ENCODE measurements around the gene SLIT3. TPM values are rescaled to one million over a fixed set of nuclear protein-coding genes. Genes with fewer than 3 reads are reported as not detected.

SLIT3 gene
- total RNA-seq, 6 experiments from 2014 or later: 0.31 to 1.2 (median 0.65) TPM

DNA sequence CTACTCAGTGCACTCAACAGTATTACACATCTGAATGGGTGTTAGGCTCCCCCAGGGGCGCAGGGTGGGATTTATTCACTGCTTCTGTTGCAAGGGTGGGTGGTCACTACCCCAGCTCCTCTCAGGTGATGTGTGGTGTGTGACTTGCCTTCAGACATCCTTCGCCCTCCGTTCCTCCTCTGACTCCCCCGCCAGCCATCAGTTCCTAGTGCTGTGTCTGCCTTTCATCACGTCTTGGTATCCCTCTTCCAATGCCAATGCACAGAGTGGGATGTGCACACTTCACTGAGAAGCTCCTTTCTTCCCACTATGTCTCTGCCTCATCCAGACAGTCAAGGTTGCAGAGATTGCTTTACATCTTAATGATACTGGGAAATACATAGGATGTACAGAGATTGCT is 79.4 kb downstream of the SLIT3 start:
- H3K4me1 ChIP-seq: no peaks in the 10 kb centered on the region
- H3K27me3 ChIP-seq: no peaks in the 10 kb centered on the region
- intact Hi-C loops (cut with DNase I): no loop called here
- H3K27ac ChIP-seq: no peak overlapping the region
- H3K36me3 ChIP-seq: no peaks in the 10 kb centered on the region
- no peak for ATAC-seq
- TF ChIP-seq, protein P1, sequence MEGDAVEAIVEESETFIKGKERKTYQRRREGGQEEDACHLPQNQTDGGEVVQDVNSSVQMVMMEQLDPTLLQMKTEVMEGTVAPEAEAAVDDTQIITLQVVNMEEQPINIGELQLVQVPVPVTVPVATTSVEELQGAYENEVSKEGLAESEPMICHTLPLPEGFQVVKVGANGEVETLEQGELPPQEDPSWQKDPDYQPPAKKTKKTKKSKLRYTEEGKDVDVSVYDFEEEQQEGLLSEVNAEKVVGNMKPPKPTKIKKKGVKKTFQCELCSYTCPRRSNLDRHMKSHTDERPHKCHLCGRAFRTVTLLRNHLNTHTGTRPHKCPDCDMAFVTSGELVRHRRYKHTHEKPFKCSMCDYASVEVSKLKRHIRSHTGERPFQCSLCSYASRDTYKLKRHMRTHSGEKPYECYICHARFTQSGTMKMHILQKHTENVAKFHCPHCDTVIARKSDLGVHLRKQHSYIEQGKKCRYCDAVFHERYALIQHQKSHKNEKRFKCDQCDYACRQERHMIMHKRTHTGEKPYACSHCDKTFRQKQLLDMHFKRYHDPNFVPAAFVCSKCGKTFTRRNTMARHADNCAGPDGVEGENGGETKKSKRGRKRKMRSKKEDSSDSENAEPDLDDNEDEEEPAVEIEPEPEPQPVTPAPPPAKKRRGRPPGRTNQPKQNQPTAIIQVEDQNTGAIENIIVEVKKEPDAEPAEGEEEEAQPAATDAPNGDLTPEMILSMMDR (IDR thresholded peaks at IDR 0.05): no peak
- no peak for TF ChIP-seq POLR2A (IDR thresholded peaks at IDR 0.05)
- H3K9me3 ChIP-seq: no peaks in the 10 kb centered on the region
- 40% methylated on average over 1 of the region's 5 CpGs for WGBS (ENCODE audit: insufficient coverage, low coverage, low lambda C conversion rate, missing lambda C conversion rate)
- DNase-seq: no peak
- no peak overlapping the region for H3K4me3 ChIP-seq

GRCh38 chr5:169219961-169220360 is 81.0 kb downstream of the SLIT3 start:
- no peak overlapping the region for H3K27ac ChIP-seq
- no peaks in the 10 kb centered on the region for H3K36me3 ChIP-seq
- H3K9me3 ChIP-seq: no peaks in the 10 kb centered on the region
- intact Hi-C loops (cut with DNase I): no loop called here
- 52% methylated on average over 6 of the region's 6 CpGs for WGBS (ENCODE audit: insufficient coverage, low coverage, low lambda C conversion rate, missing lambda C conversion rate)
- ATAC-seq: no peak
- no peak for TF ChIP-seq POLR2A (IDR thresholded peaks at IDR 0.05)
- TF ChIP-seq, protein P1 (IDR thresholded peaks at IDR 0.05): no peak
- no peak overlapping the region for H3K4me3 ChIP-seq
- H3K27me3 ChIP-seq: no peaks in the 10 kb centered on the region
- DNase-seq: no peak
- no peaks in the 10 kb centered on the region for H3K4me1 ChIP-seq

GRCh38 chr5:169219351-169219750 is 81.6 kb downstream of the SLIT3 start:
- TF ChIP-seq POLR2A (IDR thresholded peaks at IDR 0.05): no peak
- TF ChIP-seq, protein P1 (IDR thresholded peaks at IDR 0.05): no peak
- no peak overlapping the region for H3K27ac ChIP-seq
- no peaks in the 10 kb centered on the region for H3K36me3 ChIP-seq
- 37% methylated on average over 5 of the region's 5 CpGs for WGBS (ENCODE audit: insufficient coverage, low coverage, low lambda C conversion rate, missing lambda C conversion rate)
- no peaks in the 10 kb centered on the region for H3K4me1 ChIP-seq
- H3K4me3 ChIP-seq: no peak overlapping the region
- ATAC-seq (no peak), DNase-seq (no peak)
- H3K9me3 ChIP-seq: no peaks in the 10 kb centered on the region
- H3K27me3 ChIP-seq: no peaks in the 10 kb centered on the region
- intact Hi-C loops (cut with DNase I): no loop called here

- no peaks in the 10 kb centered on the region for H3K4me1 ChIP-seq
- ATAC-seq (no peak), DNase-seq (no peak)
- intact Hi-C loops (cut with DNase I): no loop called here
- no peaks in the 10 kb centered on the region for H3K36me3 ChIP-seq
- WGBS (ENCODE audit: insufficient coverage, low coverage, low lambda C conversion rate, missing lambda C conversion rate): 8% methylated on average over 3 of the region's 4 CpGs
- no peak overlapping the region for H3K27ac ChIP-seq
- H3K9me3 ChIP-seq: no peaks in the 10 kb centered on the region
- TF ChIP-seq, protein P1 (IDR thresholded peaks at IDR 0.05): no peak
- no peak for TF ChIP-seq POLR2A (IDR thresholded peaks at IDR 0.05)
- H3K27me3 ChIP-seq: no peaks in the 10 kb centered on the region
- no peak overlapping the region for H3K4me3 ChIP-seq
Observed at GRCh38 chr5:169218861-169219260, 82.1 kb downstream of the SLIT3 start.

GRCh38 chr5:169218176-169218575 is 82.8 kb downstream of the SLIT3 start:
- no peak for TF ChIP-seq POLR2A (IDR thresholded peaks at IDR 0.05)
- TF ChIP-seq, protein P1 (IDR thresholded peaks at IDR 0.05): no peak
- H3K9me3 ChIP-seq: no peaks in the 10 kb centered on the region
- no peaks in the 10 kb centered on the region for H3K36me3 ChIP-seq
- H3K4me3 ChIP-seq: no peak overlapping the region
- intact Hi-C loops (cut with DNase I): no loop called here
- H3K4me1 ChIP-seq: no peaks in the 10 kb centered on the region
- WGBS (ENCODE audit: insufficient coverage, low coverage, low lambda C conversion rate, missing lambda C conversion rate): 38% methylated on average over 2 of the region's 2 CpGs
- no peak for ATAC-seq
- no peak for DNase-seq
- H3K27ac ChIP-seq: no peak overlapping the region
- H3K27me3 ChIP-seq: no peaks in the 10 kb centered on the region

Data from right lobe of liver (tissue), 6 donors.